ENCODE measurements around the gene DCXR.
A peak's percentile ranks its signal among the peaks of the same experiment; 100 is the strongest.

DCXR gene

GRCh38 chr17:82037092-82037888 is at the start of gene DCXR:
DCXR (minus strand) TSS chr17:82037697; CDS start chr17:82037682, 15 bp downstream.
- peak; percentile 97 for DNase-seq

DNA sequence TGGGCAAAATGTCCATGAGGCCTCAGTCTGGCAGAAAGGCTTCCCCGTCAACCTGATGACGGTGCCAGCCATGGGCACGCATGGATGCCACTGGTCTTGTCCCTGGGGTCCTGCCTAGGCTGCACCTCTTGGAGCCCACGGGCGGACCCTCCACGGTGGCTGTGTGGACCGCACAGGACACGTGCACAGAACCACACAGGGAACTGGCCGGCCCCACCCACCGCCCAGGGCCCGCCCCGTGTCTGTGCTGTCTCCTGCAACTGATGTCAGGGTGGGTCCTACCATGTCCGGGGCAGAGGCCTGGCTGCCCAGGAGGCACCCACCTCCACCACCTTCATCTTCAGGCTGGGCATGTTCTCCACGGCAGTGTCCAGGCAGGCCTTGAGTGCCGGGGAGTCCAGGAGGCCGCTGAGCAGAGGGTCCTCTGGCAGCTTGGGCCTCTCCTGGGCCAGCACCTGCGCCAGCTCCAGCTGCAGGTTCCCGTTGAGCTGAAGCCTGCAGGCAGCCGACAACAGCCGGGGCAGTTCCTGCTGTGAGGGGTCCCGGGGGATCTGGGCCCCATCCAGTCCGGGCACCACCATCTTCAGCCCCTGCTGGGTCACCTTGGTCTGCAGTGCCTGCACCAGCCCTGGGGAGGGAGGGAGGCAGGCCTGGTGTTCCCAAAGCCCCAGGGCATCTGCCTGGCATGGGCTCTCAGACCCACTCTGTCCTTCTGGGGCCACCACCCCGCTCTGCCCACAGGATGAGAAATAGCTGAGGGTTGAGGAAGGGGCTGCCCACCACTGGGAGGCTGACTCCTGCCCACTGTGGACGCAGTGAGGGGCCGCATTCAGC is 48.7 kb upstream of the DCXR start:
- no peak for DNase-seq

DNA sequence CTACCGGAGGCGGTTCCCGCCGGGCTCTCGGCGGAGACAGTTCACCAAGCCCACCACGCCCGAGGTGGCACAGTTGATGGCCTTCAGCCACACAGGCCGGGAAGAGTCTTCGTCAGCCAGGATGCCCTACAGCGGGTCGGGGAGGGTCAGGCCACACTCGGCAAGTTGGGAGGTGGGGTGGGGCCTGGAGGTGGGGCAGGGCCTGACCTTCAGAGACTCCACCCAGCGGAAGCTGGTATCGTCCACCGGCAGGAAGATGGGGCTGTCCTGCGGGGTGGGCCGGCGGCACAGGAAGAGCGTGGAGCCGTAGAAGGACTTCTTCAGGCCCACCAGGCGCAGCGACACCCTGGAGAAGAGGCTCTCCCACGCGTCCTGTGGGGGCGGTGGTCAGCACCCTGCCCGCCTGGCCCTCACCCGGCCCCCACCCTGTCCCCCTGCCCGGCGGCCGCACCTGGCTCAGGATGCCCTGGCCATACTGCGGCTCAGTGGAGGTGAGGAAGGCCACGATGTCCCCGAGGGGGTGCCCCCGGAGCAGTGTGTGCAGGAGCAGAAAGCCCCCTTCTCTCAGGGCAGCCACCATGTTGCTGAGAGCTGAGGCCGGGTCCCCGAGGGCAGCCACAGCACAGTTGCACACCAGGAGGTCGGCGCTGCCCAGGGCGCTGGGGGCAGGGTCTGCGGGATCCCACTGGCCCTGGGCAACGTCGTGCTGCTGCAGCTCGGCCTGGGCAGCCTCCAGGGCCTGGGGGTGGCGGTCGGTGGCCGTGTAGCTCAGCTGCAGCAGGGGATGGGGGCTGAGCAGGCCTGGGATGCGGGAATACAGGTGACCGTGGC is 47.7 kb upstream of the DCXR start:
- no peak for DNase-seq

DNA sequence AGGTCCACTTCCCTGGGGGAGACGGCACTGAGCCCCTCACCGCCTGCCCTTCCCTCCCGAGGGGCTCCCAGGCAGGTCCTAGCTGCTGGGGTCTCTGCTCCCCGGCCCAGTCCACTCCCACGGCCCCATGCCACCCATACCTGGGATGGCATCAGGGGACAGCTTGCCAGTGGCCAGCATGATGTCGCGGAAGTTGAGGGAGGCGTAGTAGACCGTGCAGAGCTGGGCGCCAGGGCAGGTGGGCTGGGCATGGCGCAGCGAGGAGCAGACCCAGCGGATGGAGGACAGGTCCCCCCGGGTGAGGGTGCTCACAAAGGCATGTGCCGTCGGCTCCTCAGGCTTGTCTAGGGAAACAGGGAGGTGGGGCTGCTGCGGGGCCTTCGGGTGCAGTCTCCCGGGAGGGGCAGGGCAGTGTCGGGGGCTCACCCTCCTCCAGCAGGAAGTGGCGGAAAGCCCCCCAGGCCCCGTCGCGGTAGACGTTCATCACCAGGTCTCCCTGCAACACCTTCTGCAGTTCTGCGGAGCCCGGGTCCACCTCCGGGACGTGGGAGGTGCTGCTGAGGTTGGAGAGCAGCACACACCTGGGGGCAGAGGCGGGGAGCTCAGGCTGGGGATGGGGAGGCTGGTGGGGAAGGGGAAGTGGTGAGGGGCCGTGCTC is 47.0 kb upstream of the DCXR start:
- DNase-seq, result no peak

DNA sequence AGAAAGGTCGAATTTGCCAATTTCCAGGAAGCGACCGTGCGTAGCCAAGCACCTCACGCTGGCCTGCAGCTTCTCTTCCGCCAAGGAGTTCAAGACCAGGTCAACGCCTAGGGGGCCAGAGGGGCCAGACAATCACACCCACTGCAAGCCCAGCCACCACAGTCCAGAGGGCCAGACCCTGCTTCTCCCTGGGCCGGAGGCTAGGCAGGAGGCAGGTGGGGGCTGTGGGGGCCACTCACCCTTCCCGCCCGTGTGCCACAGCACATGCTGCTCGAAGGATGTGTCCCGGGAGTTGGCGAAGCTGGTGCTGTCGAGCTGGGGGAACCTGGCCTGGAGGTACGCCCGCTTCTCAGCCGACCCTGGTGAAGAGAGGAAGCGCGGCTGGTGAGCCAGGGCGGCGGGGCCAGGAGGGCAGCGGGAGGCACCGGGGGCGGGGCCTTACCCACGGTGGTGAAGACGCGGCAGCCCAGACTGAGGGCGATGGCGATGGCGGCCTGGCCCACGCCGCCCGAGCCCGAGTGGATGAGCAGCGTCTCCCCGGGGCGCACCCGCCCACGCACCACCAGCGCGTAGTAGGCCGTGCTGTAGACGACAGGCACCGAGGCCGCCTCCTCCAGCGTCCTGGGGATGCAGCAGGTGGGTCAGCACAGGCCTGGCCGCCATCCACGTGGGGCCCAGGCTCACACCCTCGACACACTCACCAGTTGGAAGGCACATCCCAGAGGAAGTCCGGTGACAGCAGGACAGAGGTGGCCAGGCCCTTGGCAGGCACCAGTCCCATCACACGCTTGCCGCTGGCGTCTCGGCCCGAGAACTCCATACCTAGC is 46.2 kb upstream of the DCXR start:
- DNase-seq, result no peak

- DNase-seq, result no peak
These were observed 45.5 kb upstream of the DCXR start for GRCh38 chr17:82083009-82083408.

DNA sequence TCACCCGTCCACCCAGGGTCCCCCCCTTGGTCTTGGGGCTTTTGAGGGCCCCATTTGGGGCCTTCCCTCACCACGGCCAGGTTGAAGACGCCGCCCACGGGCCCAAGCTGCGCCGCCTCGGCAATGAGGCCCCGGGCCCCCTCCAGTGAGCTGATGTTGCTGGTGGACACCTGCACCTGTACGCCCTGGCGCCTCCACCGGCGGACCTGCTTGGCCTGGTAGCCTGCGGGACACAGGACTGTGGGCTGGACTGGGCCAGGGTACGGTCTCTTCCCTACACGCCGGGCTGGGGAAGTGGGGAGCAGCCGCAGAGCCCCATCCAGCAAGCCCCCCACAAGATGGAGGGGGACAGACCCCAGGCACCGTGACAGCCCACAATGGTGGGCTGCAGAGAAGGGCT is 45.0 kb upstream of the DCXR start:
- DNase-seq, result no peak

GRCh38 chr17:82081966-82082365 is 44.5 kb upstream of the DCXR start:
- DNase-seq, result no peak

- DNase-seq, result no peak
These were observed 44.0 kb upstream of the DCXR start for GRCh38 chr17:82081546-82081945.

- DNase-seq, result no peak
These were observed 43.4 kb upstream of the DCXR start for GRCh38 chr17:82080789-82081464.

GRCh38 chr17:82080048-82080788 is 42.7 kb upstream of the DCXR start:
- DNase-seq, result no peak

GRCh38 chr17:82079001-82079677 is 41.6 kb upstream of the DCXR start:
- no peak for DNase-seq

DNA sequence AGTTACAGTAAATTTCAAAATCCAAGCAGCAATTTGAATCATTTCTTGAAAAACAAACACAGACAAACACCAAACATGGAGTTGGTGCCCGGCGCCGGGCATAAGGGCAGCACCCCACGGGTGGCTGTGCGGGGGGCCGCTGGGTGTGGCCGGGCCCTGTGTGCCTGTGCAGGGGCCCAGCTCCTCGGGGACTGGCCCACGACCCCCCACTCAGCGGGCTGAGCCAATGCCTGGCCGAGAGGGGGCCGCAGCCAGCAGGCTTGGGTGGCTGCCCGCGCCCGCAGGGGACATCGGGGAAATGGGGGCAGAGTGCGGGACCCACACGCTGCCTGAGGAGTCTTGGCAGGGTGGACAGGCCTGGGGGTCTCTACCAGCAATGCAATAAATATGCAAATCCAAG is 40.9 kb upstream of the DCXR start:
- DNase-seq, result no peak

DNA sequence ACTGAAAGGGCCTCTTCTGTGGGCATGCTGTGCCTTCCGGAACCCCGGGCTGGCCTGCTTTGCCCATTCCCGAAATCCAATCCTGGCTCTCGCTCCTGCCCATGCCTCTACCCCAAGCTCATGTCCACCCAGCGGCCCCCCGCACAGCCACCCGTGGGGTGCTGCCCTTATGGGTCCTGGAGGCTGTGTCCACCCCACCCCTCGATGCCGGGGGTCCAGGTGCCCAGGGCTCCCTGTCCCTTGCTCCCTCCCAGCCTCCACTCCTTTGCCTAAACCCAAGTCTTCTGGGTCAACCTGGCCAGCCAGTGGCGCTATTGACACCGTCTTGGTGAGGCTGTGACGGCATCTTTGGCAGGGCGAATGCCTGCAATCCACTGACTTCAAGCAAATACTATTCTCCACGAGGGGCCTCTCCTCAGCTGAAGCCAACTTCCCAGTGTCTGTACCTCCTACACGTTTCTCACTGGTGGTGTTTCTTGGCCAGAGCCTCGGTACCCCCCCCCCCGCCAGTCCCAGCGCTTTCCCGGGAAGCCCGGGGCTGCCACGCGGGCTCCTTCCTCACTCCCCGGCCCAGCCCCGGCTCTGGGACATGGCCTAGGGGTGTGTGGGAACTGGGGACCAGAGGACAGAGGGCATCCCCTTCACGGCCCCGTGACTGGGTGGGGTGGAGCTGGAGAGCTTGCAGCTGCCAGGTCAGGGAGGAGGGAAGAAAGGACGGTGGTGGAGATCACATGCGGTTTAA is 40.3 kb upstream of the DCXR start:
- no peak for DNase-seq

DNA sequence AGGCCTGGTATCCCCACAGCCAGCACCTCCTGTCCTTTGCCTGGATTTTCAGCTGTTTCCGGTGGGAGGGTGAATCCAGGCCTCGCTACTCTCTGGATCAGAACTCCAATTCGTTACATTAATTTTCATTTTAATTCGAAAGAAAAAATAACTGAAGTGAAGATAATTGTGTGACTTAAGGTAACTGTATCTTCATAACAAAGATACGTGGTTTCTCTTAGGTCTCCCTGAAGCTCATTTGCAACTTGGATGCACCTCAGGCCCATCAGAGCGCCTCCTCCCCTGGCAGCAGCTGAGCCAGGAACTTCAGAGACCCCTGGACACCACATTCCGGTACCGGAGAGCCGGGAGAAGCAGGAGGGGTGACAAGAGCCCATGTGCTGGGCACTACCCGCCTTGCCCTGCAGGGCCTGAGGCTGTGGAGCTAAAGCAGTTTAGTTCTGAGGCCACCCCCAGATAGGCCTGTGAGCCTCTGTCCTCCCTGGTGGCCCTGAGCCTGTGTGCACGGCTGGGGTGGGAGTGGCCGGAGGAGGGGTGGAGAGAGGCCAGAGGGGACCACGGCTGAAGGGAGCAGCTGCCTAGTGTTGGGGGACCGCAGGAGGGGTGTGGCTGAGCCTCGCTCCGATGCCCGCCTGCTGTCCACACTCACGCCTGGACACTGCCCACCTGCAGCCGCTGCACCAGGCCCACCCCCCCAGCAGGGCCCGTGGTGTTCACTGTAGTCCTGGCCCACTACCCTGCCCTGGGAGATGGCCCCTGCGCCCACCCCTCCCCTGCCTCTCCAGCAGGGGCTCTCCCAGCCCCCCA is 39.5 kb upstream of the DCXR start:
- no peak for DNase-seq

DNA sequence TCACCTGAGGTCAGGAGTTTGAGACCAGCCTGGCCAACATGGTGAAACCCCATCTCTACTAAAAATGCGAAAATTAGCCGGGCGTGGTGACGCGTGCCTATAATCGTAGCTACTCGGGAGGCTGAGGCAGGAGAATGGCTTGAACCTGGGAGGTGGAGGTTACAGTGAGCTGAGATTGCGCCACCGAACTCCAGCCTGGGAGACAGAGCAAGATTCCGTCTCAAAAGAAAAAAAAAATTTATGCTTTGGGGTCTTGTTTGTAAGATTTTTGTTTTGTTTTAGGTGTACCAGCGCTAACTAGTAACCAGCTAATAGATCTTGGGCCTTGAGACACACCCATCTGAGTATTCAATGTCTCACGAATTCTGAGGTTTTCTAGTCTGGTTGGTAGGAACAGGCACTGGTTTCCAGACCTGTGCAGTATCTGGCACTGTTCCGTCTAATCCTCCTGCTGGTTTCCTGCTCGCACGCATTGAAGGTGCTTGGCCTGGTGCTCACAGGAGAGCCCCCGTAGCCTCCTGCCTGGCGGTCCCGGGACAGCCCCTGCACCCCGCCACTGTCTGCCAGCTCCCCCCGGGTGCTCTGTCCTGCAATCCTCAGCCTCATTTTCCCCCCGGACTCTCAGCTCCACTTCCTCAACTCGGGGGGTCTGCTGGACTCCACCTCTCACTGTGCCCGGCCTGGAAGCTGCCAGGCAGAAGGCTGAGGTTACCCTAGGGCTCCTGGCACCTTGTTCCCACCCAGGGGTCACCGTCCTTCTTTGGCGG is 38.7 kb upstream of the DCXR start:
- no peak for DNase-seq

DNA sequence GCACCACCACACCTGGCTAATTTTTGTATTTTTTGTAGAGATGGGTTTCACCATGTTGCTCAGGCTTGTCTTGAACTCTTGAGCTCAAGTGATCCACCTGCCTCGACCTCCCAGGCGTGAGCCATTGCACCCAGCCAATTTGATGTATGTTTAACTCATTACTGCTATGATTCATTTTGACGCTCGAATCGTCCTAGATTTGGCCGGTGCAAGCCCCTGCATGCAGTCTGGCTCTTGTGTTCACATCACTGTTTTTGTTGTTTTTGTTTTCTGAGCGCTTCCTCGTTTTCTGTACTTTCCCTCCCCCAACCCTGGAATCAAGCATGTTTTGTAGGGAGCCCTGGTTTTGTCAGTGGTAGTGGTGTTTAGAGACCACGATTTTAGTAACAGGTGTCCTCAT is 35.9 kb upstream of the DCXR start:
- no peak for DNase-seq

Measured in EL (cell line).